Colonic mucosa (tissue), 4 donors: ENCODE data around the gene CLPTM1L. TPM values are rescaled to one million over a fixed set of nuclear protein-coding genes. Genes with fewer than 3 reads are reported as not detected.

Source experiments
- DNase-seq: peaks from one replicate; pipeline ENCODE4 v3.0.0-alpha.2; 2020
- H3K27ac ChIP-seq: fragments of 200-600 bp; one replicate; pipeline ENCODE4 v1.8.0; 2021
- H3K27me3 ChIP-seq: fragments of 200-600 bp; one replicate; pipeline ENCODE4 v1.8.0; 2021
- H3K36me3 ChIP-seq: fragments of 200-600 bp; one replicate; pipeline ENCODE4 v1.8.0; 2021
- H3K4me1 ChIP-seq: fragments of 200-600 bp; one replicate; pipeline ENCODE4 v1.8.0; 2021; ENCODE audit warnings: mild to moderate bottlenecking
- H3K4me3 ChIP-seq: fragments of 200-600 bp; one replicate; pipeline ENCODE4 v1.8.0; 2021
- H3K9ac ChIP-seq, 2 donors: one replicate each; pipeline ENCODE4 v1.7.0; 2013; ENCODE audit warnings: control low read depth in 2 of 2, low read depth in 2 of 2, low read length in 2 of 2
- H3K9me3 ChIP-seq: fragments of 200-600 bp; one replicate; pipeline ENCODE4 v1.8.0; 2021
- CTCF ChIP-seq: fragments of 200-600 bp; IDR thresholded peaks from one replicate; pipeline ENCODE4 v1.8.0; 2022; ENCODE audit warnings: antibody characterized with exemption, mild to moderate bottlenecking
- intact Hi-C: fragments of 100-400 bp; cut with DNase I; formaldehyde crosslinking; loops from one replicate; pipeline ENCODE4 v1.14.1; 2022
- total RNA-seq, 2 donors: library from RNA; stranded (reverse); fragmentation: NEBNext Ultra II Directional in 1 of 2; extraction: Animal tissue kit (Norgen Biotek cat#: 25700) in 1 of 2; gene quantifications; one replicate each; pipeline ENCODE4 v1.2.1, GENCODE V29; 2021
- donor health status: healthy.
- donor health status: DM: no; HTN: no; CAD: no.
- donor health status: DM: no; HTN: no; CAD: no.

CLPTM1L gene
- 100 to 1,000 TPM in 1 of 2 donors, 10 to 100 TPM in 1; 80.1 to 138 TPM for total RNA-seq

- peaks cover 7% of the 10 kb centered on the region for H3K36me3 ChIP-seq
- no peaks in the 10 kb centered on the region for H3K9me3 ChIP-seq
- peak within 1 kb of the TSS; percentile 61 for H3K27ac ChIP-seq
- H3K9ac ChIP-seq = peak within 1 kb of the TSS; percentile 84 to 91
- intact Hi-C loops = no loop called here
- no peak for TF ChIP-seq CTCF
- H3K4me1 ChIP-seq = peaks cover 12% of the 10 kb centered on the region
- H3K4me3 ChIP-seq = peak within 1 kb of the TSS; percentile 97
- no peaks in the 10 kb centered on the region for H3K27me3 ChIP-seq
- peak; percentile 86 for DNase-seq
These were observed at the start of gene CLPTM1L for GRCh38 chr5:1344975-1345838. CLPTM1L (minus strand) TSS chr5:1345099; CDS start chr5:1344841, 258 bp downstream.

- H3K27me3 ChIP-seq = no peaks in the 10 kb centered on the region
- H3K9ac ChIP-seq = no peak overlapping the region
- no peaks in the 10 kb centered on the region for H3K9me3 ChIP-seq
- H3K27ac ChIP-seq = no peak overlapping the region
- H3K36me3 ChIP-seq = no peaks in the 10 kb centered on the region
- intact Hi-C loops = no loop called here
- H3K4me3 ChIP-seq = no peak overlapping the region
- TF ChIP-seq CTCF = no peak
- no peaks in the 10 kb centered on the region for H3K4me1 ChIP-seq
- DNase-seq = no peak
These were observed 48.9 kb upstream of the CLPTM1L start for GRCh38 chr5:1393571-1394501.

- no peaks in the 10 kb centered on the region for H3K27me3 ChIP-seq
These were observed 48.1 kb upstream of the CLPTM1L start for GRCh38 chr5:1392801-1393565.

GRCh38 chr5:1392261-1392660, 47.4 kb upstream of the CLPTM1L start:
- no peaks in the 10 kb centered on the region for H3K36me3 ChIP-seq
- no peak for DNase-seq
- no peaks in the 10 kb centered on the region for H3K9me3 ChIP-seq
- no peak for TF ChIP-seq CTCF
- no peaks in the 10 kb centered on the region for H3K27me3 ChIP-seq
- intact Hi-C loops = no loop called here
- H3K4me1 ChIP-seq = no peaks in the 10 kb centered on the region
- H3K27ac ChIP-seq = no peak overlapping the region
- no peak overlapping the region for H3K4me3 ChIP-seq
- H3K9ac ChIP-seq = no peak overlapping the region

More at GRCh38 chr5:1392801-1393565, 48.1 kb upstream of the CLPTM1L start:
- no peaks in the 10 kb centered on the region for H3K9me3 ChIP-seq
- H3K27ac ChIP-seq = no peak overlapping the region
- H3K9ac ChIP-seq = no peak overlapping the region
- H3K36me3 ChIP-seq = no peaks in the 10 kb centered on the region
- H3K4me3 ChIP-seq = no peak overlapping the region
- intact Hi-C loops = no loop called here
- DNase-seq = no peak
- H3K4me1 ChIP-seq = no peaks in the 10 kb centered on the region
- no peak for TF ChIP-seq CTCF

- no peak for TF ChIP-seq CTCF
- H3K4me1 ChIP-seq = peaks cover under 1% of the 10 kb centered on the region
These were observed 46.8 kb upstream of the CLPTM1L start for GRCh38 chr5:1391691-1392090.

More at GRCh38 chr5:1391691-1392090, 46.8 kb upstream of the CLPTM1L start:
- Histone ChIP-seq H3K4me3 (no peak overlapping the region), H3K27me3 (no peaks in the 10 kb centered on the region), H3K36me3 (no peaks in the 10 kb centered on the region), H3K27ac (no peak overlapping the region), H3K9me3 (no peaks in the 10 kb centered on the region), H3K9ac (no peak overlapping the region)
- DNase-seq = no peak
- intact Hi-C loops = no loop called here
